Fibroblast of pulmonary artery (primary cell): Measurements from ENCODE around the gene PYDC2.

ENCODE experiments used
- DNase-seq: peaks from one replicate; pipeline ENCODE4 v3.0.0-alpha.2; 2010; ENCODE audit warnings: low read depth
- H3K4me3 ChIP-seq: replicated peaks from 2 replicates; pipeline ENCODE4 v1.5.1; 2011; ENCODE audit warnings: low read depth, mild to moderate bottlenecking, control low read depth, low read length, moderate library complexity
- TF ChIP-seq, protein P1 (sequence below): IDR thresholded peaks from 2 replicates; pipeline ENCODE4 v1.5.1; 2011; ENCODE audit warnings: mild to moderate bottlenecking, control low read depth, low read length, inconsistent platforms; ENCODE audit errors: missing control alignments

Gene PYDC2

DNA sequence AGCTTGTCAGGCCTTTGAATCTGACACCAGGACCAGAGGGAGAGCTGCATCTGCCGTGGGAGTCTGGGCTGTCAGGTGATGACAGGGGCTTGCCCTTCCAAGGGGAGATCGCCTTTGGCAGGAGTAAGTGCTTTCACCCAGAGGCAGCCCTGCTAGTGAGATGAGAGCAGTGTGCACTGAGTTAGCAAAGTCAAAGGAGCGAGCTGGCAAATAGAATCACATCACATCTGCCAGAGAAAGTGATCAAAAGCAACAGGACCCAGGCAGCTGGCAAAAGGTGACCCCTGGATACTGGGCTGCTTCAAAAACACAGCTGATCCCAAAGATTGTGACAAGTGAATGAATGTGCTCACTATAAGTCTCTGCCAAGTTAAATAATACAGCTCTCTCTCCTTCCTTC lies 36.1 kb upstream of the PYDC2 start:
- no peak overlapping the region for H3K4me3 ChIP-seq
- TF ChIP-seq, protein P1, sequence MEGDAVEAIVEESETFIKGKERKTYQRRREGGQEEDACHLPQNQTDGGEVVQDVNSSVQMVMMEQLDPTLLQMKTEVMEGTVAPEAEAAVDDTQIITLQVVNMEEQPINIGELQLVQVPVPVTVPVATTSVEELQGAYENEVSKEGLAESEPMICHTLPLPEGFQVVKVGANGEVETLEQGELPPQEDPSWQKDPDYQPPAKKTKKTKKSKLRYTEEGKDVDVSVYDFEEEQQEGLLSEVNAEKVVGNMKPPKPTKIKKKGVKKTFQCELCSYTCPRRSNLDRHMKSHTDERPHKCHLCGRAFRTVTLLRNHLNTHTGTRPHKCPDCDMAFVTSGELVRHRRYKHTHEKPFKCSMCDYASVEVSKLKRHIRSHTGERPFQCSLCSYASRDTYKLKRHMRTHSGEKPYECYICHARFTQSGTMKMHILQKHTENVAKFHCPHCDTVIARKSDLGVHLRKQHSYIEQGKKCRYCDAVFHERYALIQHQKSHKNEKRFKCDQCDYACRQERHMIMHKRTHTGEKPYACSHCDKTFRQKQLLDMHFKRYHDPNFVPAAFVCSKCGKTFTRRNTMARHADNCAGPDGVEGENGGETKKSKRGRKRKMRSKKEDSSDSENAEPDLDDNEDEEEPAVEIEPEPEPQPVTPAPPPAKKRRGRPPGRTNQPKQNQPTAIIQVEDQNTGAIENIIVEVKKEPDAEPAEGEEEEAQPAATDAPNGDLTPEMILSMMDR: no peak
- DNase-seq: no peak

DNA sequence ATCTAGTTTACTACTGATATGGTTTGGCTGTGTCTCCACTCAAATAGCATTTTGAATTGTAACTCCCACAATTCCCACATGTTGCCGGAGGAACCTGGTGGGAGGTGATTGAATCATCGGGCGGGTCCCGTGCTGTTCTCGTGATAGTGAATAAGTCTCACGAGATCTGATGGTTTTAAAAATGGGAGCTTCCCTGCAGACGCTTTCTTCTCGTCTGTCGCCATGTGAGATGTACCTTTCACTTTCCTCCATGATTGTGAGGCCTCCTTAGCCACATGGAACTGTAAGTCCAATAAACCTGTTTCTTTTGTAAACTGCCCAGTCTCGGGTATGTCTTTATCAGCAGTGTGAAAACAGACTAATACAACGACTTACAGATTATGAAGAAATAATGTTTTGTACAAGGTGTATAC lies 35.6 kb upstream of the PYDC2 start:
- TF ChIP-seq, protein P1: no peak
- peak; percentile 13 for DNase-seq
- no peak overlapping the region for H3K4me3 ChIP-seq

- TF ChIP-seq, protein P1: no peak
- DNase-seq: no peak
- no peak overlapping the region for H3K4me3 ChIP-seq
These were observed 34.7 kb upstream of the PYDC2 start for GRCh38 chr3:191426311-191426710.

DNA sequence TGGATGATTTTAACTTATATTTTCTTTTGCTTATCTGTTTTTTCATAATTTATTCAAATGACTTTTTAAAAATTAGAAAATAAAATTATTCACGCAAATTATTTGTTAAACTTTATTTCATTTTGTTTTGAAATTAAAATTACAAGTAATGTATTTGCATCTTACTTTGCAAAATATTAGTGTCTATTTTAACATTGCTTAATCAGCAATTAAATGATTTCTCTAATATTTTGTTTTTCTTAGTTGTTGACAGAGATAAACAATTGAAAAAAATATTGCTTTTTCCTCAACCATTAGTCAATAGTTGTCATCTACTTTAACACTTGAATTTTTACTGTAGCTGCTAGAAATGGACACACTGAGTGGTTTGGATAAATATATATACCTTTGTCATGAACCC lies 32.8 kb upstream of the PYDC2 start:
- H3K4me3 ChIP-seq: no peak overlapping the region
- DNase-seq: no peak
- TF ChIP-seq, protein P1: no peak

DNA sequence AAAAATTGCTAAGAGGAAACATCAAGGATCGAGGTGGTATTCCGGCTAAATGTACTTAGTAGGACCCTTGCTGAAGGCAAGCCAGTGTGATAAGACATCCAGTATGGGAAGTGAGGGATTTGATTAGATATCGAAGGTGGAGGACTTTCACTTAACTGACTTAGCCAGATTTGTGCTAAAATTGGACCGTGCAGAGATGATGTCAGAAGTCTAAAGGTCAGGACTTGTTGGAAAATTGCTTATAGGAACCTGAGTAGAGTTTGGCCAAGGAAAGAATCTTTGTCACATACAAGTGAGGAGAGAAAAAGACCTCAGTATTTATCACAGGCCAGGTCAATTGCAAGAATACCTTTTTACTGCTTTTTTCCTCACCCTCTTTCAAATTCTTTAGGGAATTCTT lies 30.9 kb upstream of the PYDC2 start:
- no peak for DNase-seq
- TF ChIP-seq, protein P1: no peak
- H3K4me3 ChIP-seq: no peak overlapping the region

DNA sequence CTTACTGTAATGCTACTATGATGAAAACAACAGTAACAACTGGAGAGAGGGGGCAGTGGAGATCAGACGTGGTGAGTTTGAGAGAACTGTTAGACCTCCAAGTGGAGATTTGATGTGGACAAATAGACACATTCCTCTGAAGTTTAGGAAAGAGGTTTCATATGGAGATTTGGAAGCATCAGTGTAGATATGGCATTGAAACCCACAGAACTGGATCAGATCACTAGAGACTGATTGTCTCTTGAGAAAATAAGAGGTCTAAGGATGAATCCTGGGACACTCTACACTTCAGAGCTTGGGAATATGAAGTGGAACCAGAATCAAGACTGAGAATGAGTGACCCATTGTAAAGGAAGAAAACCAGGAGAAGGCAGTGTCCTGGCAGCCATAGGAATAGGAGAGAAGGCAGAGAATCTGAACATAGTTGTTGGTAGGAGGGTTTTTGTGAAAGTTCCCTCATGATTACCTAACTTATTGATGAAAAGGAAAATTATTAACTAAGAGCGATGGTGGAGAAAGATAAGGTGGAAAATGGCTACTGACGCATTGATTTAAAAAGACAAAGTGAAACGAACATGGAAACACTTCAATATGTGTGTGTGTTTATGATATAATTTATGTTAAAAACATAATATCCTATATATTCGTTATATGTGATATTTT lies 29.7 kb upstream of the PYDC2 start:
- DNase-seq: no peak
- TF ChIP-seq, protein P1: no peak
- no peak overlapping the region for H3K4me3 ChIP-seq

GRCh38 chr3:191432162-191432561 lies 28.8 kb upstream of the PYDC2 start:
- no peak overlapping the region for H3K4me3 ChIP-seq
- TF ChIP-seq, protein P1: no peak
- DNase-seq: no peak
